Cardiac fibroblast (primary cell): Measurements from ENCODE around the gene IMPA2.

ENCODE experiments used
- DNase-seq, 2 donors: peaks; one replicate each; pipeline versions ENCODE4 v3.0.0 to v3.0.0-alpha.2; 2010; ENCODE audit warnings: low read depth in 2 of 2
- H3K4me3 ChIP-seq, 2 donors: replicated peaks in 1 of 2; 1 replicate in 1 of 2; 2 replicates in 1 of 2; pipeline ENCODE4 v1.5.1; 2011; ENCODE audit warnings: low read depth in 2 of 2, low read length in 2 of 2, mild to moderate bottlenecking in 2 of 2, moderate library complexity in 1 of 2
- CTCF ChIP-seq: IDR thresholded peaks from one replicate; pipeline ENCODE4 v1.5.1; 2011; ENCODE audit warnings: low read depth, mild to moderate bottlenecking, low read length, inconsistent platforms

The IMPA2 gene

GRCh38 chr18:11976315-11977152, 4.8 kb upstream of the IMPA2 start:
- DNase-seq: peak; percentile 66 to 73
- no peak overlapping the region for H3K4me3 ChIP-seq
- no peak for TF ChIP-seq CTCF

GRCh38 chr18:11977153-11977466, 4.2 kb upstream of the IMPA2 start:
- no peak for DNase-seq
- TF ChIP-seq CTCF: no peak
- no peak overlapping the region for H3K4me3 ChIP-seq

- TF ChIP-seq CTCF: no peak
- no peak overlapping the region for H3K4me3 ChIP-seq
- no peak for DNase-seq
Observed at GRCh38 chr18:11978956-11979355, 2.4 kb upstream of the IMPA2 start.

- no peak for DNase-seq
- H3K4me3 ChIP-seq: peak overlapping the region; percentile 32 to 62
- no peak for TF ChIP-seq CTCF
Observed at GRCh38 chr18:11980163-11980493, 1.2 kb upstream of the IMPA2 start.

GRCh38 chr18:11980494-11981191, 664 bp upstream of the IMPA2 start:
- no peak for TF ChIP-seq CTCF
- peak overlapping the region; percentile 32 to 62 for H3K4me3 ChIP-seq
- peak; percentile 98 to 100 for DNase-seq

GRCh38 chr18:11981543-11982366, 448 bp downstream of the IMPA2 start:
- peak; percentile 28 to 36 for DNase-seq
- H3K4me3 ChIP-seq: peak overlapping the region; percentile 51 to 62
- no peak for TF ChIP-seq CTCF
